H1 (cell line): ENCODE measurements around the gene PLEKHN1. TPM values are rescaled to one million over a fixed set of nuclear protein-coding genes. Genes with fewer than 3 reads are reported as not detected.

Experiments
- BCL11A ChIP-seq, 2 experiments: IDR thresholded peaks; one replicate each; pipeline ENCODE4 v1.6.1; 2011; ENCODE audit warnings: low read depth in 2 of 2, low read length in 2 of 2, mild to moderate bottlenecking in 2 of 2
- CREB1 ChIP-seq: IDR thresholded peaks from 2 replicates; pipeline ENCODE4 v1.6.1; 2012; ENCODE audit warnings: inconsistent platforms
- GABPA ChIP-seq: IDR thresholded peaks from 2 replicates; pipeline ENCODE4 v1.6.1; 2011; ENCODE audit warnings: mild to moderate bottlenecking, low read length, moderate library complexity, borderline replicate concordance; ENCODE audit not compliant: insufficient read depth
- KDM4A ChIP-seq: IDR thresholded peaks from one replicate; pipeline ENCODE4 v1.7.1; 2012; ENCODE audit warnings: low read depth, mild to moderate bottlenecking, moderate library complexity, low read length, inconsistent platforms; ENCODE audit not compliant: severe bottlenecking
- polyA plus RNA-seq, 7 experiments: library from polyadenylated mRNA; depleted of rRNA in 3 of 7; stranded (reverse) in 5 of 7; unstranded in 2 of 7; fragments of >200 nt in 5 of 7; fragments of 200-250 nt in 2 of 7; gene quantifications; 1 replicate in 5 of 7; 2 replicates in 1 of 7; 4 replicates in 1 of 7; pipeline versions ENCODE4 v1.2.1 to v1.2.3, GENCODE V29; 2011 to 2013; ENCODE audit warnings: missing spikeins in 2 of 7, mixed read lengths in 2 of 7
- total RNA-seq: library from RNA; stranded (reverse); fragmentation: NEBNext Ultra II Directional; extraction: Animal tissue kit (Norgen Biotek cat#: 25700); gene quantifications from 2 replicates; pipeline ENCODE4 v1.2.1, GENCODE V29; 2021
- TF ChIP-seq, protein P1 (sequence below): IDR thresholded peaks from 2 replicates; pipeline ENCODE4 v1.6.1; 2012; ENCODE audit warnings: low read length, inconsistent platforms

The PLEKHN1 gene
- total and polyA plus RNA-seq, 2 of the 8 experiments (the other 6 are each of a cell fraction or from before 2014, with no cell fraction given) = 0.39 to 1.5 TPM

DNA sequence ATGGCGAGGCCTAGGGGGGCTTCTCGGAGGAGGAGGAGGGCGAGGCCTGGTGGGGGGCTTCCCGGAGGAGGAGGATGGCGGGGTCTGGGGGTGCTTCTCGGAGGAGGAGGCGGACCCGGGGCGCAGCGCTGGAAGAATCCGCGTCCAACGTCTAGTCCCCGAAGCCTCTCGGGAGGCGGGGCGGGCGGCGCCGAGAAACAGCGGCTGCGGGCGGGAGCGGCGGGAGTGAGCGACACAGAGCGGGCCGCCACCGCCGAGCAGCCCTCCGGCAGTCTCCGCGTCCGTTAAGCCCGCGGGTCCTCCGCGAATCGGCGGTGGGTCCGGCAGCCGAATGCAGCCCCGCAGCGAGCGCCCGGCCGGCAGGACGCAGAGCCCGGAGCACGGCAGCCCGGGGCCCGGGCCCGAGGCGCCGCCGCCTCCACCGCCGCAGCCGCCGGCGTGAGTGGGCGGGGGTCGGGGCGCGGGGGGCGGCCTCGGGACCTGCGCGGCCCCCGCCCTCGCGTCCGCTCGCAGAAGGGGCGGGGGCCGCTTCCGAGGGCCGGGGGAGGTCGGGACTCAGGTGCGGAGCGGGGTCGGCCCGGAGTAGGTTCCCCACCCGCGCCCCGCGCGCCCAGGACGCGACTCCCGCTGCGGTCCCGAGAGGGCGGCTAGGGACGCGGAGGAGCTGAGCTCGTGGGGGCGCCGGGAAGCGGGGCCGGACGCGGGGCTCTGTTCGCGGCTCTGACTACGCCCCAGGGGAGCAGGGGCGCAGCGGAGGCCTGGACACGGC is 5.7 kb upstream of the PLEKHN1 start, which contains the start of gene KLHL17 (continued):
- TF ChIP-seq, protein P1, sequence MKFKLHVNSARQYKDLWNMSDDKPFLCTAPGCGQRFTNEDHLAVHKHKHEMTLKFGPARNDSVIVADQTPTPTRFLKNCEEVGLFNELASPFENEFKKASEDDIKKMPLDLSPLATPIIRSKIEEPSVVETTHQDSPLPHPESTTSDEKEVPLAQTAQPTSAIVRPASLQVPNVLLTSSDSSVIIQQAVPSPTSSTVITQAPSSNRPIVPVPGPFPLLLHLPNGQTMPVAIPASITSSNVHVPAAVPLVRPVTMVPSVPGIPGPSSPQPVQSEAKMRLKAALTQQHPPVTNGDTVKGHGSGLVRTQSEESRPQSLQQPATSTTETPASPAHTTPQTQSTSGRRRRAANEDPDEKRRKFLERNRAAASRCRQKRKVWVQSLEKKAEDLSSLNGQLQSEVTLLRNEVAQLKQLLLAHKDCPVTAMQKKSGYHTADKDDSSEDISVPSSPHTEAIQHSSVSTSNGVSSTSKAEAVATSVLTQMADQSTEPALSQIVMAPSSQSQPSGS = no peak
- TF ChIP-seq BCL11A (IDR thresholded peaks at IDR 0.05; ENCODE audit: low read depth in 2 of 2, low read length in 2 of 2) (no peak), GABPA (peak; percentile 27; the same call in 1 of the 2 replicates), CREB1 (peak; percentile 56), KDM4A (peak; percentile 74)
